IMR-90 (cell line): ENCODE results near the gene CARD16. TPM values are rescaled to one million over a fixed set of nuclear protein-coding genes. Genes with fewer than 3 reads are reported as not detected.
A peak's percentile ranks its signal among the peaks of the same experiment; 100 is the strongest.

Experiments
- ATAC-seq: fragments of 200-7000 bp; cut with Tn5 transposase; 2 replicates; pipeline ENCODE4 v1.9.1; 2020; ENCODE audit warnings: low read depth, mild to moderate bottlenecking, moderate library complexity
- BruUV-seq: library from RNA; stranded (reverse); fragments of 400-500 nt; replicated peaks from 2 replicates; lab custom pipeline; 2021; lab: Mats Ljungman, UMichigan
- CTCF ChIA-PET: fragments of 300-600 bp; formaldehyde crosslinking; extraction: SDS; loops from one replicate; lab custom pipeline; 2021; ENCODE audit warnings: antibody characterized with exemption; lab: Yijun Ruan, JAX
- POLR2A ChIA-PET: fragments of 300-600 bp; sonication (Branson Sonifier 250); formaldehyde crosslinking; loops from one replicate; lab custom pipeline; 2022; ENCODE audit warnings: antibody characterized with exemption; ENCODE audit not compliant: unreplicated experiment; lab: Charles Lee
- DNase-seq: peaks from one replicate; pipeline ENCODE4 v3.0.0; 2013
- H2AFZ ChIP-seq: replicated peaks from 2 replicates; pipeline ENCODE3; 2013; ENCODE audit warnings: low read length, mild to moderate bottlenecking; ENCODE audit not compliant: poor library complexity
- H2AK5ac ChIP-seq: 2 replicates; pipeline ENCODE4 v1.6.1; 2013; ENCODE audit warnings: low read depth, low read length, inconsistent platforms
- H2AK9ac ChIP-seq: replicated peaks from 2 replicates; pipeline ENCODE3; 2013; ENCODE audit warnings: mild to moderate bottlenecking, low read depth, low read length, moderate library complexity; ENCODE audit not compliant: poor library complexity
- H2BK120ac ChIP-seq: 2 replicates; pipeline ENCODE4 v1.6.1; 2013; ENCODE audit warnings: low read depth, low read length, inconsistent platforms
- H2BK15ac ChIP-seq: 3 replicates; pipeline ENCODE4 v1.6.1; 2013; ENCODE audit warnings: low read depth, low read length, inconsistent platforms
- H2BK20ac ChIP-seq: 2 replicates; pipeline ENCODE4 v1.6.1; 2013; ENCODE audit warnings: low read depth, mild to moderate bottlenecking, inconsistent platforms, low read length, moderate library complexity
- H2BK5ac ChIP-seq: 2 replicates; pipeline ENCODE4 v1.6.1; 2013; ENCODE audit warnings: mild to moderate bottlenecking, low read depth, low read length, inconsistent platforms; ENCODE audit not compliant: poor library complexity, severe bottlenecking
- H3K14ac ChIP-seq: replicated peaks from 2 replicates; pipeline ENCODE4 v1.6.1; 2013; ENCODE audit warnings: low read depth, low read length, inconsistent platforms
- H3K18ac ChIP-seq: 2 replicates; pipeline ENCODE4 v1.6.1; 2013; ENCODE audit warnings: low read depth, low read length, control low read depth
- H3K23ac ChIP-seq: 2 replicates; pipeline ENCODE4 v1.6.1; 2013; ENCODE audit warnings: low read depth, low read length, inconsistent platforms
- H3K27ac ChIP-seq: 2 replicates; pipeline ENCODE4 v1.5.1; 2013; ENCODE audit warnings: mild to moderate bottlenecking, control low read depth, low read length; ENCODE audit not compliant: insufficient read depth
- H3K27me3 ChIP-seq: 2 replicates; pipeline ENCODE4 v1.6.1; 2013; ENCODE audit warnings: low read length; ENCODE audit not compliant: control insufficient read depth, insufficient read depth
- H3K36me3 ChIP-seq: 2 replicates; pipeline ENCODE4 v1.6.1; 2013; ENCODE audit warnings: low read length, mixed read lengths; ENCODE audit not compliant: control insufficient read depth, insufficient read depth
- H3K4ac ChIP-seq: 2 replicates; pipeline ENCODE4 v1.6.1; 2013; ENCODE audit warnings: low read depth, low read length, inconsistent platforms
- H3K4me1 ChIP-seq: 2 replicates; pipeline ENCODE4 v1.6.1; 2013; ENCODE audit warnings: low read length, mixed read lengths; ENCODE audit not compliant: control insufficient read depth, insufficient read depth
- H3K4me2 ChIP-seq: 2 replicates; pipeline ENCODE4 v1.6.1; 2013; ENCODE audit warnings: low read depth, mild to moderate bottlenecking, control low read depth, low read length, moderate library complexity
- H3K4me3 ChIP-seq: 2 replicates; pipeline ENCODE4 v1.5.1; 2013; ENCODE audit warnings: low read depth, mild to moderate bottlenecking, control low read depth, low read length, moderate library complexity; ENCODE audit not compliant: insufficient read depth
- H3K56ac ChIP-seq: 2 replicates; pipeline ENCODE4 v1.6.1; 2013; ENCODE audit warnings: low read length, inconsistent platforms; ENCODE audit not compliant: insufficient read depth; ENCODE audit errors: extremely low read depth
- H3K79me1 ChIP-seq, 2 experiments: 2 replicates each; pipeline ENCODE4 v1.6.1; 2013; ENCODE audit warnings: low read length in 2 of 2, inconsistent platforms in 1 of 2, low read depth in 1 of 2
- H3K9ac ChIP-seq: 2 replicates; pipeline ENCODE4 v1.6.1; 2013; ENCODE audit warnings: low read depth, low read length, control low read depth
- H3K9me1 ChIP-seq: 2 replicates; pipeline ENCODE4 v1.6.1; 2013; ENCODE audit warnings: low read length, inconsistent platforms; ENCODE audit not compliant: insufficient read depth
- H3K9me3 ChIP-seq: 2 replicates; pipeline ENCODE4 v1.6.1; 2013; ENCODE audit warnings: low read length; ENCODE audit not compliant: control insufficient read depth, insufficient read depth
- H4K20me1 ChIP-seq: 2 replicates; pipeline ENCODE4 v1.6.1; 2013; ENCODE audit warnings: low read length, inconsistent platforms; ENCODE audit not compliant: insufficient read depth
- H4K5ac ChIP-seq: 2 replicates; pipeline ENCODE4 v1.6.1; 2013; ENCODE audit warnings: mild to moderate bottlenecking, low read depth, low read length, control low read depth
- H4K8ac ChIP-seq, 2 experiments: 2 replicates each; pipeline ENCODE4 v1.6.1; 2013; ENCODE audit warnings: low read depth in 2 of 2, low read length in 2 of 2, control low read depth in 1 of 2, inconsistent platforms in 1 of 2
- H4K91ac ChIP-seq: 2 replicates; pipeline ENCODE4 v1.6.1; 2013; ENCODE audit warnings: low read depth, low read length, inconsistent platforms; ENCODE audit not compliant: insufficient read depth
- BHLHE40 ChIP-seq: fragments of 150-350 bp; IDR thresholded peaks from 2 replicates; pipeline ENCODE4 v1.6.1; 2016; ENCODE audit warnings: mild to moderate bottlenecking, low read depth, low read length
- CEBPB ChIP-seq: IDR thresholded peaks from 2 replicates; pipeline ENCODE4 v1.6.1; 2012; ENCODE audit warnings: low read depth, low read length, improper control_type of control experiment
- CHD1 ChIP-seq: IDR thresholded peaks from 2 replicates; pipeline ENCODE4 v1.6.1; 2012; ENCODE audit warnings: low read depth, low read length, improper control_type of control experiment
- CTCF ChIP-seq: conservative IDR thresholded peaks from 2 replicates; pipeline ENCODE4 v1.5.1; 2012; ENCODE audit warnings: mild to moderate bottlenecking, low read depth, low read length, improper control_type of control experiment
- ELK1 ChIP-seq: fragments of 150-350 bp; IDR thresholded peaks from 2 replicates; pipeline ENCODE4 v1.6.1; 2016; ENCODE audit warnings: low read depth, mild to moderate bottlenecking, low read length, moderate library complexity, borderline replicate concordance
- FOS ChIP-seq: fragments of 150-350 bp; IDR thresholded peaks from 2 replicates; pipeline ENCODE4 v1.6.1; 2016; ENCODE audit warnings: low read depth, low read length
- MAFK ChIP-seq: IDR thresholded peaks from 2 replicates; pipeline ENCODE4 v1.6.1; 2012; ENCODE audit warnings: low read depth, low read length, improper control_type of control experiment
- MAZ ChIP-seq: IDR thresholded peaks from 2 replicates; pipeline ENCODE4 v1.6.1; 2012; ENCODE audit warnings: low read depth, mild to moderate bottlenecking, low read length, improper control_type of control experiment, moderate library complexity, borderline replicate concordance
- MXI1 ChIP-seq: IDR thresholded peaks from 2 replicates; pipeline ENCODE4 v1.6.1; 2012; ENCODE audit warnings: low read depth, mild to moderate bottlenecking, low read length, moderate library complexity, borderline replicate concordance
- NFE2L2 ChIP-seq: fragments of 150-350 bp; IDR thresholded peaks from 2 replicates; pipeline ENCODE4 v1.6.1; 2016; ENCODE audit warnings: low read depth, mild to moderate bottlenecking, low read length
- POLR2A ChIP-seq: IDR thresholded peaks from 2 replicates; pipeline ENCODE4 v1.6.1; 2012; ENCODE audit warnings: mild to moderate bottlenecking, low read depth, low read length
- RAD21 ChIP-seq: IDR thresholded peaks from 2 replicates; pipeline ENCODE4 v1.6.1; 2012; ENCODE audit warnings: low read length, improper control_type of control experiment
- RCOR1 ChIP-seq: IDR thresholded peaks from 2 replicates; pipeline ENCODE4 v1.6.1; 2012; ENCODE audit warnings: mild to moderate bottlenecking, low read length, improper control_type of control experiment; ENCODE audit not compliant: insufficient replicate concordance
- RFX5 ChIP-seq: IDR thresholded peaks from 2 replicates; pipeline ENCODE4 v1.8.0; 2012; ENCODE audit warnings: low read depth, mild to moderate bottlenecking, low read length, moderate library complexity
- SMC3 ChIP-seq: fragments of 150-350 bp; IDR thresholded peaks from 2 replicates; pipeline ENCODE4 v1.6.1; 2016; ENCODE audit warnings: low read depth, mild to moderate bottlenecking, antibody characterized with exemption, low read length, moderate library complexity
- USF2 ChIP-seq: fragments of 150-350 bp; IDR thresholded peaks from 2 replicates; pipeline ENCODE4 v1.6.1; 2017; ENCODE audit warnings: mild to moderate bottlenecking, antibody characterized with exemption, low read length, low read depth
- WGBS, 2 experiments: methylation state at CpG; one replicate each; pipeline versions ENCODE4 v1.1.5 to v1.1.7; 2013; ENCODE audit warnings: missing lambda C conversion rate in 2 of 2; ENCODE audit not compliant: insufficient read length in 1 of 2; ENCODE audit errors: extremely low coverage in 2 of 2; 5-methylcytosine and 5-hydroxymethylcytosine counted together
- dilution Hi-C: fragments of 300-500 bp; cut with HindIII; formaldehyde crosslinking; loops from one replicate; pipeline ENCODE4 v1.14.3; 2018; ENCODE audit warnings: low sequenced_read_pairs; ENCODE audit not compliant: unreplicated experiment
- in situ Hi-C: fragments of 300-500 bp; cut with MboI; formaldehyde crosslinking; loops from 3 replicates; pipeline ENCODE4 v1.14.3; 2019; ENCODE audit warnings: low sequenced_read_pairs, inconsistent platforms, mixed read lengths
- intact Hi-C: fragments of 100-400 bp; cut with micrococcal nuclease; formaldehyde crosslinking; loops from 2 replicates; pipeline ENCODE4 v1.10.0; 2022
- polyA plus RNA-seq, 3 experiments: library from polyadenylated mRNA; depleted of rRNA; stranded (reverse); fragments of >200 nt; gene quantifications; 2 replicates each; pipeline ENCODE4 v1.2.3, GENCODE V29; 2012; ENCODE audit warnings: low replicate concordance in 1 of 3
- total RNA-seq: library from RNA; depleted of rRNA; stranded (reverse); fragments of >200 nt; gene quantifications from 2 replicates; pipeline ENCODE4 v1.2.3, GENCODE V29; 2012

The CARD16 gene
- total and polyA plus RNA-seq, 2 of the 4 experiments (the other 2 are of a cell fraction) = 7.9 to 29.2 TPM

GRCh38 chr11:105033781-105034180 is 11.4 kb downstream of the CARD16 start:
- Histone ChIP-seq H3K36me3 (peaks cover 17% of the 10 kb centered on the region), H4K5ac (no peak overlapping the region), H4K91ac (no peak overlapping the region), H4K20me1 (no peaks in the 10 kb centered on the region), H3K56ac (no peak overlapping the region), H3K4me3 (no peak overlapping the region; the same call in 1 of the 2 replicates), H3K9me3 (no peaks in the 10 kb centered on the region), H3K4me1 (peaks cover 4% of the 10 kb centered on the region), H2BK15ac (no peak overlapping the region), H2BK20ac (peak overlapping the region; percentile 14; the same call in 1 of the 2 replicates), H2AFZ (no peak overlapping the region), H4K8ac (peak overlapping the region in 1 of 2 experiments; percentile 21; a peak in 1 of 4 replicates), H2AK5ac (no peak overlapping the region), H3K14ac (peak overlapping the region; percentile 22), H3K27me3 (no peaks in the 10 kb centered on the region), H2AK9ac (no peak overlapping the region), H3K4me2 (peak overlapping the region; percentile 90), H3K27ac (no peak overlapping the region), H3K4ac (no peak overlapping the region), H3K9ac (no peak overlapping the region), H3K9me1 (peaks cover 3% of the 10 kb centered on the region; the same call in 1 of the 2 replicates), H3K79me1 (peaks cover 3 to 17% of the 10 kb centered on the region in 2 experiments; a peak in 2 of 4 replicates), H3K23ac (no peak overlapping the region), H2BK5ac (no peak overlapping the region), H3K18ac (no peak overlapping the region), H2BK120ac (peak overlapping the region; percentile 93; the same call in 1 of the 2 replicates)
- intact Hi-C loops = no loop called here
- ChIA-PET CTCF (interaction anchor here (0.8 kb wide), 1 partner anchor 10 kb away, joined by 3 read pairs; no protein-coding TSS in a partner anchor), POLR2A (interaction anchor here (0.5 kb wide), 1 partner anchor 176 kb away, joined by 3 read pairs; no protein-coding TSS in a partner anchor)
- in situ Hi-C loops = no loop called here
- WGBS, 2 experiments = no CpG with 5 or more reads among the region's 1 CpG
- no peak for DNase-seq
- no peak for ATAC-seq
- BruUV-seq = no TSS peak
- dilution Hi-C loops = no loop called here
- TF ChIP-seq RCOR1 (no peak), CTCF (no peak), NFE2L2 (no peak), RAD21 (no peak), ELK1 (no peak), MAZ (no peak), POLR2A (no peak), SMC3 (no peak), USF2 (no peak), CHD1 (no peak), FOS (no peak), RFX5 (no peak), MAFK (no peak), BHLHE40 (no peak), CEBPB (no peak), MXI1 (no peak)
